Posterior vena cava (tissue), 2 donors: ENCODE data around the gene CPD. TPM values are rescaled to one million over a fixed set of nuclear protein-coding genes. Genes with fewer than 3 reads are reported as not detected.

Source experiments
- DNase-seq: peaks from one replicate; pipeline ENCODE4 v3.0.0-alpha.2; 2020; ENCODE audit warnings: low spot score
- intact Hi-C, 2 donors: fragments of 100-400 bp; cut with DNase I; formaldehyde crosslinking; loops; one replicate each; pipeline versions ENCODE4 v1.14.1 to v1.14.2; 2022 to 2023
- total RNA-seq, 2 donors: library from RNA; stranded (reverse); fragmentation: NEBNext Ultra II Directional; extraction: Animal tissue kit (Norgen Biotek cat#: 25700); gene quantifications; one replicate each; pipeline ENCODE4 v1.2.1, GENCODE V29; 2021
- donor health status: DM: yes; HTN: yes; CAD: no.
- donor health status: DM: yes; HTN: yes; CAD: no.

Gene CPD
- total RNA-seq, 2 donors from 2014 or later, result 39.8 to 40.4 TPM

- no peak for DNase-seq
- intact Hi-C loops, result no loop called here
Observed at GRCh38 chr17:30475206-30475605, 96.5 kb downstream of the CPD start.

DNA sequence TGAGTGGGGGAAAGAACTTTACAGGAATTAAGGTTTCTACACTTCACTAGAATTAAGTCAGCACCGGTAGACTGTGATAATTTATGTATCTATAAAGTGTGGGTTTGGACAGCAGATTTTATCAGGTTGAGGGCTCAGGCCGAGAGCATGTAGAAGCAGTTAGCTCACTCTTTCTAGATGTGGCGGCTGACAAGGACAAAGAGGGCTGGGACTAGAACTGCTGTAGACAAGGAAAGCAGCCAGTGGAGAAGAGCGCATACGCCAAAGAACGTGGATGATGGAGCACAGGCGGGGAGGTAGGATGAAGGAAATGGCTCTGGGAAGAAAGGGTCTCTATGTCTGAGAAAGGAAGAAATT, 98.0 kb downstream of the CPD start:
- no peak for DNase-seq
- intact Hi-C loops, result no loop called here

- intact Hi-C loops, result no loop called here
- peak; percentile 98 for DNase-seq
Observed at GRCh38 chr17:30477083-30477773, 98.5 kb downstream of the CPD start, which contains the start of gene GOSR1. Gene GOSR1 (plus strand): TSS chr17:30477408. CDS start chr17:30477434, 26 bp downstream.

DNA sequence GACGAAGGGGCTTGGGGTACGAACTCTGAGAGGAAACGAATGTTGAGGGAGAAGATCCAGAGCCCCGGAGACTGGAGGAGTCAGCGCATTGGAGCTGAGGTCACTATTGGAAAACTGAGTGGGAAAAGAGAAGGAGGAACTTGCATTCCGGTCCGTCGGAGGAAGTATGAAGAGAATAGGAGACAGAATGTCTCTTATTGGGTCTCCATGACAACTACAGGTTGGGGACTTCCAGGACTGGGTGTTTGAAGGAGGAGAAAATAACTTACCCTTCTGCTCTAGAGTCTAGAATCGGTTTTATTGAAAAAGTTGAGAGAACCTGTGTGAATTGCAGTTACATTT, 99.0 kb downstream of the CPD start:
- intact Hi-C loops, result no loop called here
- no peak for DNase-seq

DNA sequence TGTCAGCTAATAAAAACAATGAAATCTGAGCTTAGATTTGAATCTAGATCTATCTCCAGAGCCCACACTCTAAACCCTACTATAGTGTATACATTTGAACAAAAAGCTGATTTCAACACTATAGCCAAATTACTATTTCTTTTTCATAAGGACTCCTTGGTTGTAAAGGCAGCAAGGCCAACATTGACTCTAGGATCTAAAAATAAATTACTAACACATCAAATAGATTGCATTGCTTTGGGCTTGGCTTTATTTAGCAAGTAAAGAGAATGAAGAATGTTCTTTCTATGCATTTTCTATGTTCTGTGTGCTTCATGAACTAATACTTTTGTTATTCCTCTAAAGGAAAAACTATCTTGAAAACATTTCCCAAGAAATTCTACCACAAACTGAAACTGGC, 103.8 kb downstream of the CPD start:
- intact Hi-C loops, result no loop called here
- no peak for DNase-seq

DNA sequence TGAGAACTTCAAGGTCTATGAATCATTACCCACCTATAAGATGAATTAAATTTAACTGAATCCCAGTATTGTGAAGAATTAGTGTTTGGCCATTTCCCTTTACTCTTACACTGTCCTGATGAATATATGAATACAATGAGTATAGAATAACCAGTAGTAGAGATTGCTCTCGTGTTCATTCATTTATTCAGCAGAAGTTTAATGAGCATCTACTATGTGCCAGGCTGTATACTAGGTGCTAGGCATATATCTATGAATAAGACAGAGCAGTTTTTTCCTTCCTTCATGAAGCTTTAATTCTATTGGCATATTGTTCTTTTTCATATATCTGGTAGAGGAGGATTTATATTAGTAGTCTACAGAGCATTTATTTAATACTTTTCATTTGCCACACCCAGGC, 104.4 kb downstream of the CPD start:
- intact Hi-C loops, result no loop called here
- DNase-seq, result no peak

DNA sequence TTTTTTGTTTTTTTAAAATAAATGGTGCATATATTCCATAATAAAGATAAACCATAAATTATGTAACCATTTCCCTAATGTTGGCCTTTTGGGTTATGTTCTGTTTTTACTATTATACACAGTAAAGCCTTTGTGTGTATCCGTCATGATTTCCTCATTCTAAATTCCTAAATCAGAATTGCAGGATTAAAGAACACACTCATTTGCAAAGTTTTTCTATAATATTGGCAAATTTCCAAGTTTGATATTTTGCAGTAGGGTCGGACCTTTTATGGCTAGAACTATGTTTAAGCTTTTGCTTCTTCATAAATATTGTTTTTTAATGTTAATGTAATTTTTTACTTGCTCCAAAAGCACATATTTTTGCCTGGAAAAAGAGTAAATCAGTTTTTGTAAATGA, 115.1 kb downstream of the CPD start:
- intact Hi-C loops, result no loop called here

GRCh38 chr17:30495586-30495985, 116.9 kb downstream of the CPD start:
- intact Hi-C loops, result no loop called here
- DNase-seq, result no peak

More for the DNA sequence above, 115.1 kb downstream of the CPD start:
- no peak for DNase-seq

GRCh38 chr17:30503558-30503957, 124.8 kb downstream of the CPD start:
- intact Hi-C loops, result no loop called here

DNA sequence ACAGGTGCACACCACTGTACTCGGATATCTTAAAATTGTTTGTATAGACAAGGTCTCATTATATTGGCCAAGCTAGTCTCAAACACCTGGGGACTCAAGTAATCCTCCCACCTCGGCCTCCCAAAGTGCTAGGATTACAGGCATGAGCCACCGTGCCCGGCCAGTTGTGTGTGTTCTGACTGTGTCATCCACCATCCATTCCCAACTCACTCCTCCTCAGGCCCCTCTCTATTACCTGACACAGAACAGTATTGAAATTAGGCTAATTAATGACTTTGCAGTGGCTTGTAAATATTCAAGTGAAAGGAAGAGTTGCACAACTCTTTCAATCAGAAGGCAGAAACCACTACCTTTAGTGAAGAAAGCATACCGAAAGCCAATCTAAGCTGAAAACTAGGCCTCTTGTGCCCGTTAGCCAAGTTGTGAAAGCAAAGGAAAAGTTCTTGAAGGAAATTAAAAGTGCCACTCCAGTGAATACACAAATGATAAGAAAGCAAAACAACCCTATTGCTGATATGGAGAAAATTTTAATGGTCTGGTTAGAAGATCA, 127.2 kb downstream of the CPD start:
- intact Hi-C loops, result no loop called here
- no peak for DNase-seq

More at GRCh38 chr17:30503558-30503957, 124.8 kb downstream of the CPD start:
- DNase-seq, result no peak

- intact Hi-C loops, result no loop called here
- no peak for DNase-seq
Observed at GRCh38 chr17:30506481-30506880, 127.8 kb downstream of the CPD start.

- intact Hi-C loops, result no loop called here
- no peak for DNase-seq
Observed at GRCh38 chr17:30513346-30513745, 134.6 kb downstream of the CPD start.

GRCh38 chr17:30514895-30515596, 136.3 kb downstream of the CPD start:
- DNase-seq, result no peak
- intact Hi-C loops, result no loop called here

- DNase-seq, result no peak
- intact Hi-C loops, result no loop called here
Observed at GRCh38 chr17:30517786-30518185, 139.1 kb downstream of the CPD start.

GRCh38 chr17:30519166-30519565, 140.4 kb downstream of the CPD start:
- intact Hi-C loops, result no loop called here
- no peak for DNase-seq

Other genes with a start within 250 kb of the CPD start
- under 1 TPM in 1 of 2 donors, not detected in 1; 0.28 TPM for gene SLC6A4, start 143.2 kb upstream of the CPD start, total RNA-seq
- 10 to 100 TPM; 23.3 to 28.4 TPM for gene BLMH, start 87.0 kb upstream of the CPD start, total RNA-seq
- gene TMIGD1, start 44.9 kb upstream of the CPD start, total RNA-seq, result not detected
- gene GOSR1, start 98.5 kb downstream of the CPD start, total RNA-seq, result 10 to 100 TPM; 40.1 to 43.7 TPM